Measurements from ENCODE around the gene RTN4. TPM values are rescaled to one million over a fixed set of nuclear protein-coding genes. Genes with fewer than 3 reads are reported as not detected.

RTN4 gene
- total RNA-seq (100 to 1,000 TPM in 4 of 9 donors, 10 to 100 TPM in 5; 46.1 to 250 (median 95.5) TPM), polyA plus RNA-seq (100 to 1,000 TPM in 1 of 2 donors, 10 to 100 TPM in 1; 67.0 to 176 TPM)
- long read RNA-seq, donor 1, transcript RTN4-201 (7 exons, 2,333 nt), result major isoform, 23 of 68 reads
- long read RNA-seq, donor 1, transcript RTN4-204 (8 exons, 2,390 nt), result minor isoform, 9 of 68 reads
- long read RNA-seq, donor 1, partial matches to known transcripts, result 34 of 68 reads
- long read RNA-seq, donor 1, other reads (novel, unspliced or antisense), result 1 of 68 reads
- long read RNA-seq, donor 2, transcript RTN4-201 (7 exons, 2,333 nt), result major isoform, 5 of 36 reads
- long read RNA-seq, donor 2, partial matches to known transcripts, result 27 of 36 reads
- long read RNA-seq, donor 2, other reads (novel, unspliced or antisense), result 3 of 36 reads
- long read RNA-seq, donor 3, full-length matches to known transcripts, result 61 of 155 reads
- long read RNA-seq, donor 3, partial matches to known transcripts, result 64 of 155 reads
- long read RNA-seq, donor 3, other reads (novel, unspliced or antisense), result 30 of 155 reads

DNA sequence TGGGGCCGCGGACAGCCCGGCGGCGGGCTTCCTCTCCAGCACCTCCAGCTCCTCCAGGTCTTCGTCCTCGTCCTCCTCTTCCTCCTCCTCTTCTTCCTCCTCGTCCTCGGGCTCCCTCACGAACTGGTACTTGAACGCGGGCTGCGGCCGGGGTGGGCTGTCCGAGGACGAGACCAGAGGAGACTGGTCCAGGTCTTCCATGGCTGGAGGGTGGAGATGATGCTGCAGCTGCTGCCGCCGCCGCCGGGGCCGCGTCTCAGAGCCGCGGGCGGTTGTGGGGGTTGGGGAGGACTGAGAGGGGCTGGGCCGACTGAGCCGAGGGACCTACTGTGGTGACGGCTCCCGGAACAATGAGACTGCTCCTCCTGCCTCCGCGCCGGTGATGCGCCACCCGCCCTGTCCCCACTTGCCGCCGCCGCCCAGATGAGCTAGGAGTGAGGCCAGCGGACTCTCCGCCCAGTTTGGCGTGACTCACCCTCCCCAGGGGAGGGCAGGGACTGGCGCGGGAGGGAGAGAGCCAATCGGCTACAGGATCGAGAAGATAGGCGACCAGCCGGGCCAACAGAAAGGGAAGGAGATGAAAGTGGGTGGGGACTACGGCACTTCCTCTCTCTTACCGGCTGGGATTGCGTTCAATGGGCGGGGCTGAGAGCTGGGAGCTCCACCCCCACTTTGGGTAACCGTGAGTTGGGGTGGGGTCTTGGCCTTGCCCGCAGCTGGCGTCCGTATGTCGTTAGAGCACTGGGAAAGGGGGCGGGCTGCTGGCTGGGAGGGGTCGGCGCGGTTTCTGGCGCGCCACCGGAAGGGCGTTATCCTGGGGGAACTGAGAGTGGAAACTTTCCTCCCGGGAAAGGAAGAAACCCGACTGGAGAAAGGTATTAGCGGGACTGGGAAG, at the start of gene RTN4:
Gene RTN4 (minus strand): TSS at position 352 of the 895 bp plus-strand sequence. CDS start 151 bp downstream, at position 201.
- WGBS, 4 donors, result 0 to 1% (median 1%) methylated on average over 44 to 66 of the region's 66 CpGs
- Histone ChIP-seq H3K9me3 (no peaks in the 10 kb centered on the region), H3K4me1 (peaks cover 0 to 51% (median 34%) of the 10 kb centered on the region in 12 donors), H3K4me3 (peak within 1 kb of the TSS; percentile 67 to 95 (median 88)), H3K27ac (peak within 1 kb of the TSS; percentile 91 to 100 (median 98)), H3K36me3 (no peaks in the 10 kb centered on the region), H3K27me3 (no peaks in the 10 kb centered on the region)
- peak in 2 of 12 donors; percentile 5 to 10 for TF ChIP-seq CTCF (IDR thresholded peaks at IDR 0.05)
- TF ChIP-seq POLR2A (IDR thresholded peaks at IDR 0.05), result peak; percentile 77 to 97
- intact Hi-C loops (cut with DNase I), result loop anchor here in 5 of 10 donors (5.0 to 10.0 kb wide), 6 partner anchors 33 to 117 kb away; no protein-coding TSS in a partner anchor
- peak; percentile 92 to 97 (median 94) for ATAC-seq
- DNase-seq, result peak; percentile 98 to 99 (median 99)

- peaks cover 0 to 62% (median 43%) of the 10 kb centered on the region in 12 donors for H3K4me1 ChIP-seq
- H3K27ac ChIP-seq, result peak overlapping the region in 11 of 12 donors; percentile 6 to 90 (median 59)
- no peaks in the 10 kb centered on the region for H3K27me3 ChIP-seq
- WGBS, 4 donors, result 81 to 94% (median 87%) methylated on average over 2 of the region's 2 CpGs
- intact Hi-C loops (cut with DNase I), result loop anchor here in 2 of 10 donors (5.0 to 10.0 kb wide), 2 partner anchors 47 to 55 kb away; partner anchors contain the start of gene RTN4 (in 1 of the 2)
- ATAC-seq (no peak), DNase-seq (no peak)
- TF ChIP-seq CTCF (IDR thresholded peaks at IDR 0.05), result no peak
- TF ChIP-seq POLR2A (IDR thresholded peaks at IDR 0.05), result no peak
- H3K9me3 ChIP-seq, result no peaks in the 10 kb centered on the region
- H3K36me3 ChIP-seq, result no peaks in the 10 kb centered on the region
- no peak overlapping the region for H3K4me3 ChIP-seq
These were observed 49.2 kb upstream of the RTN4 start for GRCh38 chr2:55099493-55099877.

DNA sequence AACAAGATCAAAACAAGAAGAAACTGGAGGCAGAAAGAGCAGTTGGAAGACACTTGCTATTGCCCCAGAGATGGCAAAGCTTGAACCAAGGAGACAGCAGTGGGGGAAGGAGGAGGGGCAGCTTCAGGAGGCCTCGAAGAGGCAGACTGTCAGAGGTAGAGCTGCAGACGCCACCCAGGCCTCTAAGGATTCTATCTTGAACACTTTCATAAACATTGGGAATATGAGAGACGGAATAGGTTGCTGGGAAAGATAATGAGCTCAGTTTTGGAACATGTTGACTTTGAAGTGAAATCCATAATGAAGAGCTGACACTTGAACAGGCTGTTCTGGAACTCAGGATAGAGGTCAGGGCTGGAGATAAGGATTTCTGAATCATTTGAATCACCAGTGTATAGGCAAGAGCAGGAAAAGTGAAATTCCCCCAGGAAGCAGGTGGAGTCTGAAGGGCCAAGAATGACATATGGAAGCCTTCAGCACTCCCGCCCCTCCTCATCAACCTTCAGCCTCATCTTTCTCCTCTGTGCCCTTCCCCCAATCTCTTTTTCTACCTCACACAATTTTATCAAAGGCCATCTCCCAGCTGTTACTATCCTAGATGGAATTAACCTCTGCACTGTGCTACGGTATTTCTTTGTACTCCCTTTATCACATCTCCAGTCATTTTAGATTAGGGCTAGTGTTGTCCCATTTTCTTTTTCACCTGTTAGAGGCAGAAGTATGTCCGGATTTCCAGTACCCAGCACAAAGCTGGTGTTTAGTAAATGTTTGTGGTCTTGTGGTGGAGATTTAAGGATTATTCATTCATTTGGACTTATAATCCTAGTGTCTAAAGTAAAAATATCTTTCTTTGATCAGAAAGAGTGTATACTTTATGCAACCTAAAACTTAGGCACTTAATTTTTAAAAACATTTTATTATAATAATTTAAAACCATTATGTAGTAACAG, 47.5 kb upstream of the RTN4 start:
- no peaks in the 10 kb centered on the region for H3K9me3 ChIP-seq
- TF ChIP-seq POLR2A (IDR thresholded peaks at IDR 0.05) (no peak), CTCF (IDR thresholded peaks at IDR 0.05) (no peak)
- peak; percentile 27 to 78 (median 55) for ATAC-seq
- peak overlapping the region in 11 of 12 donors; percentile 25 to 81 (median 44) for H3K27ac ChIP-seq
- no peaks in the 10 kb centered on the region for H3K36me3 ChIP-seq
- no peak overlapping the region for H3K4me3 ChIP-seq
- WGBS, 4 donors, result 35 to 55% (median 45%) methylated on average over 6 of the region's 6 CpGs
- H3K4me1 ChIP-seq, result peaks cover 0 to 62% (median 41%) of the 10 kb centered on the region in 12 donors
- no peak for DNase-seq
- no peaks in the 10 kb centered on the region for H3K27me3 ChIP-seq
- intact Hi-C loops (cut with DNase I), result loop anchor here in 2 of 10 donors (5.0 to 10.0 kb wide), 2 partner anchors 45 to 57 kb away; partner anchors contain the start of gene RTN4 (in 1 of the 2)

All from heart left ventricle (tissue), 16 donors.